Measurements from ENCODE around the gene MYO7B. TPM values are rescaled to one million over a fixed set of nuclear protein-coding genes. Genes with fewer than 3 reads are reported as not detected.

The MYO7B gene
- total RNA-seq, 6 donors from 2014 or later: 1.2 to 6.1 (median 3.1) TPM

GRCh38 chr2:127565261-127566138, 30.0 kb downstream of the MYO7B start:
- Histone ChIP-seq H3K27ac (no peak overlapping the region), H3K36me3 (no peaks in the 10 kb centered on the region), H3K4me1 (no peaks in the 10 kb centered on the region), H3K4me3 (no peak overlapping the region), H3K9me3 (no peaks in the 10 kb centered on the region), H3K27me3 (no peaks in the 10 kb centered on the region)
- TF ChIP-seq EP300 (IDR thresholded peaks at IDR 0.05) (no peak), POLR2AphosphoS5 (IDR thresholded peaks at IDR 0.05) (no peak), POLR2A (IDR thresholded peaks at IDR 0.05) (no peak), CTCF (IDR thresholded peaks at IDR 0.05) (no peak)
- WGBS, 2 donors: 89 to 100% methylated on average over 4 to 12 of the region's 12 CpGs
- DNase-seq: no peak
- no peak for ATAC-seq (ENCODE audit: low FRiP score in 2 of 2)

- H3K27ac ChIP-seq: no peak overlapping the region
- H3K4me1 ChIP-seq: no peaks in the 10 kb centered on the region
- ATAC-seq (ENCODE audit: low FRiP score in 2 of 2): no peak
- DNase-seq: peak in 1 of 2 donors; percentile 50
- TF ChIP-seq CTCF (IDR thresholded peaks at IDR 0.05) (no peak), POLR2AphosphoS5 (IDR thresholded peaks at IDR 0.05) (no peak), EP300 (IDR thresholded peaks at IDR 0.05) (no peak), POLR2A (IDR thresholded peaks at IDR 0.05) (no peak)
- WGBS, 2 donors: 87 to 96% methylated on average over 3 to 5 of the region's 5 CpGs
- no peak overlapping the region for H3K4me3 ChIP-seq
- H3K36me3 ChIP-seq: no peaks in the 10 kb centered on the region
- no peaks in the 10 kb centered on the region for H3K9me3 ChIP-seq
- H3K27me3 ChIP-seq: no peaks in the 10 kb centered on the region
Observed at GRCh38 chr2:127566139-127566417, 30.6 kb downstream of the MYO7B start.

GRCh38 chr2:127566576-127566975, 31.1 kb downstream of the MYO7B start:
- no peaks in the 10 kb centered on the region for H3K36me3 ChIP-seq
- TF ChIP-seq EP300 (IDR thresholded peaks at IDR 0.05): no peak
- H3K4me1 ChIP-seq: no peaks in the 10 kb centered on the region
- ATAC-seq (ENCODE audit: low FRiP score in 2 of 2) (no peak), DNase-seq (peak in 1 of 2 donors; percentile 30)
- no peak overlapping the region for H3K4me3 ChIP-seq
- H3K9me3 ChIP-seq: no peaks in the 10 kb centered on the region
- no peak overlapping the region for H3K27ac ChIP-seq
- WGBS, 2 donors: 57 to 87% methylated on average over 1 to 10 of the region's 10 CpGs
- H3K27me3 ChIP-seq: no peaks in the 10 kb centered on the region

GRCh38 chr2:127567351-127567854, 31.9 kb downstream of the MYO7B start:
- Histone ChIP-seq H3K27ac (no peak overlapping the region), H3K9me3 (no peaks in the 10 kb centered on the region), H3K27me3 (no peaks in the 10 kb centered on the region), H3K4me3 (no peak overlapping the region), H3K4me1 (no peaks in the 10 kb centered on the region), H3K36me3 (no peaks in the 10 kb centered on the region)
- ATAC-seq (ENCODE audit: low FRiP score in 2 of 2) (peak in 1 of 2 donors; percentile 28), DNase-seq (no peak)
- WGBS, 2 donors: 80 to 93% methylated on average over 2 to 5 of the region's 5 CpGs
- TF ChIP-seq POLR2AphosphoS5 (IDR thresholded peaks at IDR 0.05): no peak
- no peak for TF ChIP-seq POLR2A (IDR thresholded peaks at IDR 0.05)
- no peak for TF ChIP-seq EP300 (IDR thresholded peaks at IDR 0.05)
- TF ChIP-seq CTCF (IDR thresholded peaks at IDR 0.05): no peak

- H3K9me3 ChIP-seq: no peaks in the 10 kb centered on the region
- H3K4me1 ChIP-seq: no peaks in the 10 kb centered on the region
- H3K27ac ChIP-seq: no peak overlapping the region
- DNase-seq: no peak
- 91 to 95% methylated on average over 6 of the region's 6 CpGs for WGBS, 2 donors
- ATAC-seq (ENCODE audit: low FRiP score in 2 of 2): no peak
- no peaks in the 10 kb centered on the region for H3K36me3 ChIP-seq
- TF ChIP-seq POLR2A (IDR thresholded peaks at IDR 0.05) (no peak), CTCF (IDR thresholded peaks at IDR 0.05) (no peak)
- H3K27me3 ChIP-seq: no peaks in the 10 kb centered on the region
- no peak overlapping the region for H3K4me3 ChIP-seq
Observed at GRCh38 chr2:127568128-127568527, 32.6 kb downstream of the MYO7B start.

Measured in upper lobe of left lung (tissue), 6 donors.